ENCODE results near the gene UNK.
A peak's percentile ranks its signal among the peaks of the same experiment; 100 is the strongest.
"Not testable (repeated sequence)": the region's sequence is repeated elsewhere in the genome, so short reads cannot be mapped to it uniquely, and the experiment has no call there.

Gene UNK

DNA sequence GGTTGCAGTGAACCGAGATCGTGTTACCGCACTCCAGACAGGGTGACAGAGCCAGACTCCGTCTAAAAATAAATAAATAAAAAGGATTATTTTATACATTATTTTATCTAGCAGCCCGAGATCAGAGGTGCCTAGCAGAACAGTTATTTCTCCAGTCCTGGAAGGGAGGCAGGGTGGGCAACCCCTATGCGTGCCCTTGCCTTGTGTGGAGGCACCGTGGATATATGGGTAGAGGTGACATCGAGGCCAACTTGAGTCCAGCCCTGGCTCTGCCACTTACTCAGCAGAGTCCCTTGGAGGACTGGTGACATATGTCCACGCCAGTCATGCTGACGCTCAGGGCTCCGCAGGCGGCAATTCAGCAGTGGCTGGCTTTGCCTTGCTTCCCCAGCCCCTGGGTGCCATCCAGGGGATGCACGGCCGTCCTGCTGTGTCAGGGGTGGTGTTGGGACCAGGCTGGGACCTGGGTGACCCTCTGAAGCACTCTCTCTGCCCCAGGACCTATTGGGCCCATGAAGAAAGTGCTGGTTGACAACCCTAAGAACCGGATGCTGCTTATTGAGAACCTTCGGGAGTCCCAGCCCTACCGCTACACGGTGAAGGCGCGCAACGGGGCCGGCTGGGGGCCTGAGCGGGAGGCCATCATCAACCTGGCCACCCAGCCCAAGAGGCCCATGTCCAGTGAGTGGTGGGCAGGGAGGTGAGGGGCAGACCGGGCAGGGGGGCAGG is 32.8 kb upstream of the UNK start:
- peaks cover 12% of the 10 kb centered on the region for H3K4me1 Mint-ChIP-seq (ENCODE audit: low read depth)

DNA sequence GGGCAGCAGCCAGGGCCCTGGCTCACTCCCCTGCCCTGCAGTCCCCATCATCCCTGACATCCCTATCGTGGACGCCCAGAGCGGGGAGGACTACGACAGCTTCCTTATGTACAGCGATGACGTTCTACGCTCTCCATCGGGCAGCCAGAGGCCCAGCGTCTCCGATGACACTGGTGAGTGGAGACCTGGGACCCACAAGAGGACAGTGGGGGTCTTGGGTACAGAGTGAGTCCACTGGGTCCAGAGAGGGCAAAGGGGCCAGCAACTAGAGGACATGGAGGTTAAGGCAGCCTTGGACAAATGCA is 32.2 kb upstream of the UNK start:
- Mint-ChIP-seq H3K9me3 (no peaks in the 10 kb centered on the region), H3K27me3 (ENCODE audit: low read depth) (peaks cover 4% of the 10 kb centered on the region), H3K27ac (no peak overlapping the region), H3K36me3 (ENCODE audit: low read depth) (no peaks in the 10 kb centered on the region), H3K4me1 (ENCODE audit: low read depth) (peaks cover 12% of the 10 kb centered on the region), H3K4me3 (no peak overlapping the region)

More for the DNA sequence above, 32.8 kb upstream of the UNK start:
- H3K36me3 Mint-ChIP-seq (ENCODE audit: low read depth), result no peaks in the 10 kb centered on the region
- no peaks in the 10 kb centered on the region for H3K9me3 Mint-ChIP-seq
- no peak overlapping the region for H3K27ac Mint-ChIP-seq
- H3K27me3 Mint-ChIP-seq (ENCODE audit: low read depth), result peaks cover 4% of the 10 kb centered on the region
- no peak overlapping the region for H3K4me3 Mint-ChIP-seq

DNA sequence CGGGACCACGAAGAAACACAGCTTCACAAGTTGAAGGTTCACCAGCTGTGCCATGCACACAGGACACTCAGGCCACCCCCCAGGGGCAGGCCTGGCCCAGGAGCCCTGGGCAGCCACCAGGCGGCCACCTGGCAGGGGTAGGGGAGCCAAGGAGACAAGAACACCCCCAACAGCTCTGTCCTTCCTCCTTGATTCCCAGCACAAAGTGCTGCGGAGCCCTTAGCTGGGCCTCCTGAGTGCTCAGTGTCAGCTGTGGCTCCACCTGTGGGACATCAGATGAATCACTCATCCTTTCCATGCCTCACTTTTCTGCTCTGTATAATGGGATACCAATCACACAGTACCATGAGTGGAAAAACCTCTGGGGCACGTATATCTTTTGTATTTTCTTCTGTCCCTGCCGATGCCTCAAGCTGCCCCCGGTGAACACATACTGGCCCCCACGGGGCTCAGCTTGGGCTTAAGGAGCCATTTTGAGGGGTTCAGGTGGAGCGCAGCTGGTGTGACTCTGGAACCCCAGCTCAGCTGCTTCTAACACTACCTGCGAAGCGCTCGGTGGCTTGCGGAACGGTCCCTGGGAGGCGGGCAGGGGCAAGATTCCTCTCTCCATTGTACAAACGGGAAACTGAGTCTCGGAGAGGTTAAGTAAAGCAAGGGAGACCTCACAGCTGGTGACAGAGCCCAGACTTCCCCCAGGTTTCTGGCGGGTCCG is 31.6 kb upstream of the UNK start:
- Mint-ChIP-seq H3K27me3 (ENCODE audit: low read depth) (peaks cover 4% of the 10 kb centered on the region), H3K27ac (no peak overlapping the region), H3K4me3 (peak overlapping the region; percentile 63), H3K36me3 (ENCODE audit: low read depth) (no peaks in the 10 kb centered on the region), H3K4me1 (ENCODE audit: low read depth) (peaks cover 9% of the 10 kb centered on the region), H3K9me3 (no peaks in the 10 kb centered on the region)

- Mint-ChIP-seq H3K36me3 (ENCODE audit: low read depth) (no peaks in the 10 kb centered on the region), H3K27ac (no peak overlapping the region), H3K9me3 (no peaks in the 10 kb centered on the region), H3K27me3 (ENCODE audit: low read depth) (peaks cover 4% of the 10 kb centered on the region), H3K4me1 (ENCODE audit: low read depth) (peaks cover 9% of the 10 kb centered on the region), H3K4me3 (no peak overlapping the region)
These were observed 30.9 kb upstream of the UNK start for GRCh38 chr17:75753514-75754377.

DNA sequence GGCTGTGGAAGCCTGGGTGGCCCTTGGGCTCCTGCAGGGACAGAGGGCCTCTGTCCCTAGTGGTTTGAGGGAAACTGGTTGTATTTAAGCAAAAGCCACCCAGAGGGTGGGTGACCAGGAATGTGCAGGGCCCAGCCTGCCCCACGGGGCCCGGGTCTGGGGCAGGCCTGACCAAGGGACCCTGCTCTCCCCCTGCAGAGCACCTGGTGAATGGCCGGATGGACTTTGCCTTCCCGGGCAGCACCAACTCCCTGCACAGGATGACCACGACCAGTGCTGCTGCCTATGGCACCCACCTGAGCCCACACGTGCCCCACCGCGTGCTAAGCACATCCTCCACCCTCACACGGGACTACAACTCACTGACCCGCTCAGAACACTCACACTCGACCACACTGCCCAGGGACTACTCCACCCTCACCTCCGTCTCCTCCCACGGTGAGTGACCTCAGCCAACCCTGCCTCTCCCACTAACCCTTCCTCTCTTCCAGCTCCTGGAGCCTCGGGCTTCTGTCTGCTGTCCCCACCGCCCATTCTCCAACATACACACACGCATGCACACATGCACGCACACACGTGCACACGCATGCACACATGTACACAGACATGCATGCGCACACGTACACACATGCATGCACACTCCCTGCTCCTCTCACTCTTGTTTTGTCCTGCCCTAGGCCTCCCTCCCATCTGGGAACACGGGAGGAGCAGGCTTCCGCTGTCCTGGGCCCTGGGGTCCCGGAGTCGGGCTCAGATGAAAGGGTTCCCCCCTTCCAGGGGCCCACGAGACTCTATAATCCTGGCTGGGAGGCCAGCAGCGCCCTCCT is 30.0 kb upstream of the UNK start:
- peaks cover 9% of the 10 kb centered on the region for H3K4me1 Mint-ChIP-seq (ENCODE audit: low read depth)
- H3K4me3 Mint-ChIP-seq, result peak overlapping the region; percentile 67
- H3K36me3 Mint-ChIP-seq (ENCODE audit: low read depth), result no peaks in the 10 kb centered on the region
- peaks cover 4% of the 10 kb centered on the region for H3K27me3 Mint-ChIP-seq (ENCODE audit: low read depth)
- H3K9me3 Mint-ChIP-seq, result no peaks in the 10 kb centered on the region
- H3K27ac Mint-ChIP-seq, result peak overlapping the region; percentile 12

- H3K27me3 Mint-ChIP-seq (ENCODE audit: low read depth), result peaks cover 4% of the 10 kb centered on the region
- peak overlapping the region; percentile 12 for H3K27ac Mint-ChIP-seq
- H3K4me3 Mint-ChIP-seq, result peak overlapping the region; percentile 67
- H3K36me3 Mint-ChIP-seq (ENCODE audit: low read depth), result no peaks in the 10 kb centered on the region
- peaks cover 5% of the 10 kb centered on the region for H3K4me1 Mint-ChIP-seq (ENCODE audit: low read depth)
- no peaks in the 10 kb centered on the region for H3K9me3 Mint-ChIP-seq
These were observed 29.3 kb upstream of the UNK start for GRCh38 chr17:75755205-75755901.

GRCh38 chr17:75755990-75756389 is 28.6 kb upstream of the UNK start:
- peaks cover 4% of the 10 kb centered on the region for H3K27me3 Mint-ChIP-seq (ENCODE audit: low read depth)
- no peak overlapping the region for H3K27ac Mint-ChIP-seq
- H3K36me3 Mint-ChIP-seq (ENCODE audit: low read depth), result no peaks in the 10 kb centered on the region
- peaks cover 5% of the 10 kb centered on the region for H3K4me1 Mint-ChIP-seq (ENCODE audit: low read depth)
- H3K4me3 Mint-ChIP-seq, result no peak overlapping the region
- no peaks in the 10 kb centered on the region for H3K9me3 Mint-ChIP-seq

DNA sequence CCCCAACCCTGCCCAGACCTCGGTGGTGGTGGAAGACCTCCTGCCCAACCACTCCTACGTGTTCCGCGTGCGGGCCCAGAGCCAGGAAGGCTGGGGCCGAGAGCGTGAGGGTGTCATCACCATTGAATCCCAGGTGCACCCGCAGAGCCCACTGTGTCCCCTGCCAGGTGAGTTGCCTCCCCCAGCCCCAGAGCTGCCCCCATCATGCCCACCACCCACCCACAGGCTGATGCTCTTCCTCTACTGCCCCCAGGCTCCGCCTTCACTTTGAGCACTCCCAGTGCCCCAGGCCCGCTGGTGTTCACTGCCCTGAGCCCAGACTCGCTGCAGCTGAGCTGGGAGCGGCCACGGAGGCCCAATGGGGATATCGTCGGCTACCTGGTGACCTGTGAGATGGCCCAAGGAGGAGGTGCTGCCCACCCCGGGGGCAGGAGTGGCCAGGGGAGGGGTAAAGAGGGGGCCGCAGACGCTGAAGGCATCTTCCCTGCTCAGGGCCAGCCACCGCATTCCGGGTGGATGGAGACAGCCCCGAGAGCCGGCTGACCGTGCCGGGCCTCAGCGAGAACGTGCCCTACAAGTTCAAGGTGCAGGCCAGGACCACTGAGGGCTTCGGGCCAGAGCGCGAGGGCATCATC is 28.0 kb upstream of the UNK start:
- H3K4me3 Mint-ChIP-seq, result no peak overlapping the region
- H3K27ac Mint-ChIP-seq, result no peak overlapping the region
- H3K4me1 Mint-ChIP-seq (ENCODE audit: low read depth), result peaks cover 5% of the 10 kb centered on the region
- no peaks in the 10 kb centered on the region for H3K9me3 Mint-ChIP-seq
- H3K36me3 Mint-ChIP-seq (ENCODE audit: low read depth), result no peaks in the 10 kb centered on the region
- no peaks in the 10 kb centered on the region for H3K27me3 Mint-ChIP-seq (ENCODE audit: low read depth)

- no peaks in the 10 kb centered on the region for H3K9me3 Mint-ChIP-seq
- H3K27ac Mint-ChIP-seq, result no peak overlapping the region
- H3K27me3 Mint-ChIP-seq (ENCODE audit: low read depth), result no peaks in the 10 kb centered on the region
- H3K36me3 Mint-ChIP-seq (ENCODE audit: low read depth), result peaks cover 1% of the 10 kb centered on the region
- peaks cover 5% of the 10 kb centered on the region for H3K4me1 Mint-ChIP-seq (ENCODE audit: low read depth)
- no peak overlapping the region for H3K4me3 Mint-ChIP-seq
These were observed 27.4 kb upstream of the UNK start for GRCh38 chr17:75757086-75757681.

DNA sequence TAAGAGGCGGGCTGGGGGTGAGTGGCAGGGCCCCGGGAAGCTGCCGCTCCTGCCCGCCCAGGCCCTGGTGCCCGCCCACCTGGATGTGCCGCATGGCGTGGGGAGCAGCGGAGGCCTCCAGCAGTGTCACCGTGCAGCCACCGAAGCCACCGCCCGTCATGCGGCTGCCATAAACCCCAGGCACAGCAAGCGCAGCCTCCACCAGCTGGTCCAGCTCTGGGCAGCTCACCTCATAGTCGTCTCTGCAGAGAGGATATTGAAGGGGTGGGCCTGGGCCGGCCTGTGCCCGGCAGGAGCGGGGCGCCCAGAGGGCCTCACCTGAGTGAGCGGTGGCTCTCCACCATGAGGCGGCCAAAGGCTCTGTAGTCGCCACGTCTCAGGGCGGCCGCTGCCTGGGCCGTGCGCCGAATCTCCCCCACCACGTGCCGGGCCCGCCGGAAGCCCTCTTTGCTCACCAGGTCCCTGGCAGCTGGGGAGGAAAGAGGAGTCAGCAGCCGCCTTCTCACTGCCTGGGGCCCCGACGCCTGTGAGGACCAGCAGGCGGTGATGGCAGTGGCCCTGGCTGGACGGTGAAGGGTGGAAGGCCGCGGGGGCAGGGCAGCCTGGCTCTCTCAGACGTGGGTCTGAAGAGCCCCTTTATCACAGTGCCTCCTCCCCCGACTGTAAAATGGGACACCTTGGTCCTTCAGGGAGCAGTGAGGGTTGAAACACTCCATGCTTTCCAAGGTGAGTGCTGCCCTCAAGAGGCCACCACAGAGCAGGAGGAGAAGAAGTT is 26.3 kb upstream of the UNK start:
- no peak overlapping the region for H3K27ac Mint-ChIP-seq
- H3K9me3 Mint-ChIP-seq, result no peaks in the 10 kb centered on the region
- no peaks in the 10 kb centered on the region for H3K27me3 Mint-ChIP-seq (ENCODE audit: low read depth)
- H3K4me3 Mint-ChIP-seq, result no peak overlapping the region
- H3K4me1 Mint-ChIP-seq (ENCODE audit: low read depth), result peaks cover 10% of the 10 kb centered on the region
- H3K36me3 Mint-ChIP-seq (ENCODE audit: low read depth), result peaks cover 4% of the 10 kb centered on the region

DNA sequence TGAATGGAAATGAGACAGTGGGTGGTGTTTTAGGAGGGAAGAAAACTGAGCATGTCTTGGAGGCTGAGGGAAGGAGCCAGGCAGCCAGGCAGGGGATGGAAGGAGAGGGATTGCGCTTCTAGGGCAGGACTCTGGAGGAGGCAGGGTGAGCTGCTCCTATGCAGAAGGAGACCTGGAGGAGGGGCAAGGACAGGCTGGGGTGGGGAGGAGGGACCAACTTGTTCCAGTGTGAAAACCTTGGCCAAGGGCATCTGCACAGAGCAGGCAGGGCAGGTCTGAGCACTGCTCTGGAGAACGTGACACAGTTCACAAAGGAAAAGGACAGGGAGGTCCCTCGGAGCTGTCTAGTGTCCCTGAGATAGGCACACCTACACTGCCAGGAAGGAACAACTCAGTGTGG is 25.1 kb upstream of the UNK start:
- peaks cover 4% of the 10 kb centered on the region for H3K36me3 Mint-ChIP-seq (ENCODE audit: low read depth)
- no peak overlapping the region for H3K27ac Mint-ChIP-seq
- no peak overlapping the region for H3K4me3 Mint-ChIP-seq
- no peaks in the 10 kb centered on the region for H3K9me3 Mint-ChIP-seq
- H3K27me3 Mint-ChIP-seq (ENCODE audit: low read depth), result no peaks in the 10 kb centered on the region
- H3K4me1 Mint-ChIP-seq (ENCODE audit: low read depth), result peaks cover 14% of the 10 kb centered on the region

GRCh38 chr17:75759978-75760640 is 24.5 kb upstream of the UNK start:
- H3K9me3 Mint-ChIP-seq; H3K27ac Mint-ChIP-seq; H3K27me3 Mint-ChIP-seq (ENCODE audit: low read depth); H3K4me3 Mint-ChIP-seq; H3K36me3 Mint-ChIP-seq (ENCODE audit: low read depth); H3K4me1 Mint-ChIP-seq (ENCODE audit: low read depth): not testable (repeated sequence)
